ENCODE measurements around the gene SDHA.

- no peak for TF ChIP-seq POLR2A (IDR thresholded peaks at IDR 0.05; ENCODE audit: low read depth)
- TF ChIP-seq, protein P1, sequence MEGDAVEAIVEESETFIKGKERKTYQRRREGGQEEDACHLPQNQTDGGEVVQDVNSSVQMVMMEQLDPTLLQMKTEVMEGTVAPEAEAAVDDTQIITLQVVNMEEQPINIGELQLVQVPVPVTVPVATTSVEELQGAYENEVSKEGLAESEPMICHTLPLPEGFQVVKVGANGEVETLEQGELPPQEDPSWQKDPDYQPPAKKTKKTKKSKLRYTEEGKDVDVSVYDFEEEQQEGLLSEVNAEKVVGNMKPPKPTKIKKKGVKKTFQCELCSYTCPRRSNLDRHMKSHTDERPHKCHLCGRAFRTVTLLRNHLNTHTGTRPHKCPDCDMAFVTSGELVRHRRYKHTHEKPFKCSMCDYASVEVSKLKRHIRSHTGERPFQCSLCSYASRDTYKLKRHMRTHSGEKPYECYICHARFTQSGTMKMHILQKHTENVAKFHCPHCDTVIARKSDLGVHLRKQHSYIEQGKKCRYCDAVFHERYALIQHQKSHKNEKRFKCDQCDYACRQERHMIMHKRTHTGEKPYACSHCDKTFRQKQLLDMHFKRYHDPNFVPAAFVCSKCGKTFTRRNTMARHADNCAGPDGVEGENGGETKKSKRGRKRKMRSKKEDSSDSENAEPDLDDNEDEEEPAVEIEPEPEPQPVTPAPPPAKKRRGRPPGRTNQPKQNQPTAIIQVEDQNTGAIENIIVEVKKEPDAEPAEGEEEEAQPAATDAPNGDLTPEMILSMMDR (IDR thresholded peaks at IDR 0.05): no peak
- no peak for TF ChIP-seq EP300 (IDR thresholded peaks at IDR 0.05)
- no peak for TF ChIP-seq POLR2AphosphoS5 (IDR thresholded peaks at IDR 0.05)
Measured at GRCh38 chr5:201672-202071, 16.4 kb upstream of the SDHA start.

Data from esophagus muscularis mucosa (tissue), 4 donors.